HG02840 (cell line): ENCODE measurements around the gene PTPA.

ENCODE experiments used
- ATAC-seq: cut with Tn5 transposase; IDR thresholded peaks from one replicate; pipeline ENCODE4 v1.9.1; 2021; ENCODE audit warnings: mild to moderate bottlenecking, moderate library complexity, moderate number of reproducible peaks; ENCODE audit not compliant: unreplicated experiment, low FRiP score

PTPA gene

GRCh38 chr9:129110740-129111527 is at the start of gene PTPA, which contains the start of gene CRAT:
Gene PTPA, plus strand, starts transcription at chr9:129111415. Its CDS starts 186 bp downstream, at chr9:129111601.
Gene CRAT, minus strand, starts transcription at chr9:129110793. Its CDS starts 284 bp downstream, at chr9:129110509.
- ATAC-seq: peak; percentile 70

GRCh38 chr9:129063061-129063460 is 48.2 kb upstream of the PTPA start:
- no peak for ATAC-seq

- no peak for ATAC-seq
These were observed 46.7 kb upstream of the PTPA start for GRCh38 chr9:129064499-129064908.

- ATAC-seq: no peak
These were observed 43.1 kb upstream of the PTPA start for GRCh38 chr9:129068110-129068509.

- ATAC-seq: no peak
These were observed 42.0 kb upstream of the PTPA start for GRCh38 chr9:129068990-129069861.

GRCh38 chr9:129069862-129070641 is 41.2 kb upstream of the PTPA start:
- ATAC-seq: no peak

- ATAC-seq: no peak
These were observed 40.3 kb upstream of the PTPA start for GRCh38 chr9:129070696-129071525.

GRCh38 chr9:129071526-129072126 is 39.6 kb upstream of the PTPA start:
- ATAC-seq: no peak

- no peak for ATAC-seq
These were observed 39.0 kb upstream of the PTPA start for GRCh38 chr9:129072171-129072570.

GRCh38 chr9:129073404-129073803 is 37.8 kb upstream of the PTPA start:
- ATAC-seq: no peak

- no peak for ATAC-seq
These were observed 37.1 kb upstream of the PTPA start for GRCh38 chr9:129074106-129074505.

- no peak for ATAC-seq
These were observed 35.1 kb upstream of the PTPA start for GRCh38 chr9:129075996-129076639.

GRCh38 chr9:129076640-129077037 is 34.6 kb upstream of the PTPA start:
- ATAC-seq: no peak

GRCh38 chr9:129077236-129077635 is 34.0 kb upstream of the PTPA start:
- ATAC-seq: no peak

GRCh38 chr9:129078691-129079503 is 32.3 kb upstream of the PTPA start:
- no peak for ATAC-seq

GRCh38 chr9:129079829-129080228 is 31.4 kb upstream of the PTPA start:
- no peak for ATAC-seq

GRCh38 chr9:129080298-129080600 is 31.0 kb upstream of the PTPA start:
- ATAC-seq: no peak
